H1 (cell line): Measurements from ENCODE around the gene SGPP2. TPM values are rescaled to one million over a fixed set of nuclear protein-coding genes. Genes with fewer than 3 reads are reported as not detected.

Experiments
- CTCF ChIA-PET: fragments of 300-600 bp; sonication (Branson Sonifier 250); formaldehyde crosslinking; loops from one replicate; lab custom pipeline; 2021; ENCODE audit not compliant: partially characterized antibody; lab: Charles Lee
- POLR2A ChIA-PET: fragments of 300-600 bp; sonication (Branson Sonifier 250); formaldehyde crosslinking; loops from one replicate; lab custom pipeline; 2021; ENCODE audit warnings: inconsistent platforms; ENCODE audit not compliant: partially characterized antibody; lab: Charles Lee
- DNase-seq, 2 experiments: peaks; one replicate each; pipeline versions ENCODE4 v3.0.0 to v3.0.0-alpha.2; 2010 to 2022; ENCODE audit warnings: low spot score in 2 of 2, low read depth in 1 of 2, mixed read lengths in 1 of 2
- FAIRE-seq: peaks from 2 replicates; lab custom pipeline; 2011; peaks lifted over from hg19 to GRCh38; lab: Jason Lieb, UNC
- H2AFZ ChIP-seq: 2 replicates; pipeline ENCODE4 v1.8.1; 2012; ENCODE audit warnings: low read length, inconsistent platforms
- H2AK5ac ChIP-seq: 2 replicates; pipeline ENCODE4 v1.6.1; 2013; ENCODE audit warnings: low read depth, low read length
- H2BK120ac ChIP-seq: replicated peaks from 2 replicates; pipeline ENCODE3; 2013; ENCODE audit warnings: low read depth, low read length, inconsistent platforms
- H2BK12ac ChIP-seq: 2 replicates; pipeline ENCODE4 v1.6.1; 2013; ENCODE audit warnings: low read depth, low read length
- H2BK15ac ChIP-seq: 2 replicates; pipeline ENCODE4 v1.6.1; 2013; ENCODE audit warnings: low read length
- H2BK20ac ChIP-seq: 2 replicates; pipeline ENCODE4 v1.6.1; 2013; ENCODE audit warnings: low read length
- H2BK5ac ChIP-seq: 2 replicates; pipeline ENCODE4 v1.6.1; 2013; ENCODE audit warnings: low read depth, low read length
- H3K14ac ChIP-seq: 2 replicates; pipeline ENCODE4 v1.6.1; 2013; ENCODE audit warnings: inconsistent platforms; ENCODE audit not compliant: insufficient read length
- H3K18ac ChIP-seq: 2 replicates; pipeline ENCODE4 v1.6.1; 2013; ENCODE audit warnings: low read length; ENCODE audit errors: extremely low read depth
- H3K23ac ChIP-seq: 2 replicates; pipeline ENCODE4 v1.6.1; 2013; ENCODE audit warnings: inconsistent platforms; ENCODE audit not compliant: insufficient read length
- H3K23me2 ChIP-seq: 2 replicates; pipeline ENCODE4 v1.6.1; 2013; ENCODE audit warnings: low read depth, low read length
- H3K27ac ChIP-seq: 2 replicates; pipeline ENCODE4 v1.6.1; 2011; ENCODE audit warnings: low read depth, low read length, inconsistent platforms
- H3K27me3 ChIP-seq, 4 experiments: replicated peaks in 1 of 4; 1 replicate in 1 of 4; 2 replicates in 3 of 4; pipeline versions ENCODE4 v1.6.1 to v1.8.1; 2011 to 2013; ENCODE audit warnings: low read length in 3 of 4, mild to moderate bottlenecking in 3 of 4, inconsistent platforms in 2 of 4, mixed read lengths in 2 of 4, moderate library complexity in 1 of 4; ENCODE audit not compliant: control insufficient read depth in 3 of 4, insufficient read depth in 3 of 4; ENCODE audit errors: extremely low read depth in 1 of 4
- H3K36me3 ChIP-seq, 4 experiments: 2 replicates each; pipeline versions ENCODE4 v1.6.1 to v1.8.1; 2011 to 2013; ENCODE audit warnings: mild to moderate bottlenecking in 4 of 4, low read length in 3 of 4, moderate library complexity in 2 of 4, control low read depth in 1 of 4, inconsistent platforms in 1 of 4; ENCODE audit not compliant: insufficient read depth in 4 of 4, control insufficient read depth in 2 of 4
- H3K4ac ChIP-seq: replicated peaks from 2 replicates; pipeline ENCODE3; 2013; ENCODE audit warnings: low read length, low read depth, mixed read lengths, inconsistent platforms; ENCODE audit not compliant: insufficient read length
- H3K4me1 ChIP-seq, 4 experiments: replicated peaks in 1 of 4; 1 replicate in 1 of 4; 2 replicates in 3 of 4; pipeline versions ENCODE4 v1.6.1 to v1.8.1; 2011 to 2013; ENCODE audit warnings: low read length in 3 of 4, inconsistent platforms in 2 of 4, mixed read lengths in 1 of 4; ENCODE audit not compliant: insufficient read depth in 4 of 4, control insufficient read depth in 3 of 4
- H3K4me2 ChIP-seq, 2 experiments: 2 replicates each; pipeline versions ENCODE4 v1.6.1 to v1.8.1; 2011 to 2013; ENCODE audit warnings: low read depth in 2 of 2, low read length in 2 of 2, control low read depth in 1 of 2, inconsistent platforms in 1 of 2, mild to moderate bottlenecking in 1 of 2; ENCODE audit not compliant: insufficient read depth in 1 of 2
- H3K4me3 ChIP-seq, 4 experiments: fragments of 200-600, 300-600 bp in 1 of 4; sonication (generic), shearing (Covaris generic), sonication (Bioruptor Twin) in 1 of 4; 2 replicates each; pipeline versions ENCODE4 v1.5.1 to v1.8.1; 2011 to 2016; ENCODE audit warnings: low read length in 4 of 4, low read depth in 3 of 4, control low read depth in 2 of 4, inconsistent platforms in 2 of 4, mild to moderate bottlenecking in 2 of 4, mixed read lengths in 1 of 4, moderate library complexity in 1 of 4; ENCODE audit not compliant: insufficient read depth in 2 of 4; ENCODE audit errors: extremely low read depth in 1 of 4
- H3K56ac ChIP-seq: replicated peaks from 2 replicates; pipeline ENCODE3; 2013; ENCODE audit warnings: low read depth, mild to moderate bottlenecking, mixed read lengths, low read length, inconsistent platforms; ENCODE audit not compliant: insufficient read length
- H3K79me1 ChIP-seq: 2 replicates; pipeline ENCODE4 v1.6.1; 2013; ENCODE audit warnings: low read depth, low read length, control low read depth
- H3K79me2 ChIP-seq, 2 experiments: 2 replicates each; pipeline versions ENCODE4 v1.6.1 to v1.8.1; 2012 to 2013; ENCODE audit warnings: low read length in 2 of 2, mild to moderate bottlenecking in 2 of 2, inconsistent platforms in 1 of 2; ENCODE audit not compliant: insufficient read depth in 2 of 2, control insufficient read depth in 1 of 2
- H3K9ac ChIP-seq, 4 experiments: replicated peaks in 1 of 4; 1 replicate in 1 of 4; 2 replicates in 3 of 4; pipeline versions ENCODE4 v1.6.1 to v1.8.1; 2011 to 2013; ENCODE audit warnings: low read depth in 3 of 4, low read length in 3 of 4, control low read depth in 2 of 4, mild to moderate bottlenecking in 2 of 4, moderate library complexity in 2 of 4, inconsistent platforms in 1 of 4; ENCODE audit errors: extremely low read depth in 1 of 4
- H3K9me3 ChIP-seq, 2 experiments: 2 replicates each; pipeline versions ENCODE4 v1.6.1 to v1.8.1; 2012 to 2013; ENCODE audit warnings: mild to moderate bottlenecking in 2 of 2, moderate library complexity in 2 of 2, control low read depth in 1 of 2, inconsistent platforms in 1 of 2, low read depth in 1 of 2, low read length in 1 of 2, mixed read lengths in 1 of 2; ENCODE audit not compliant: insufficient read depth in 2 of 2
- H4K20me1 ChIP-seq, 2 experiments: replicated peaks in 1 of 2; 2 replicates each; pipeline versions ENCODE3 to v1.8.1; 2011 to 2013; ENCODE audit warnings: inconsistent platforms in 2 of 2, low read length in 2 of 2, mild to moderate bottlenecking in 1 of 2; ENCODE audit not compliant: insufficient read depth in 2 of 2, control insufficient read depth in 1 of 2
- H4K5ac ChIP-seq: 2 replicates; pipeline ENCODE4 v1.6.1; 2013; ENCODE audit warnings: low read length, low read depth, mixed read lengths, inconsistent platforms; ENCODE audit not compliant: insufficient read length
- H4K8ac ChIP-seq: 2 replicates; pipeline ENCODE4 v1.8.0; 2013; ENCODE audit warnings: mild to moderate bottlenecking, moderate library complexity, low read length, inconsistent platforms; ENCODE audit not compliant: insufficient read depth; ENCODE audit errors: extremely low read depth
- H4K91ac ChIP-seq: replicated peaks from 2 replicates; pipeline ENCODE3; 2013; ENCODE audit warnings: low read length, mixed read lengths, inconsistent platforms; ENCODE audit not compliant: insufficient read length
- GTF2F1 ChIP-seq: IDR thresholded peaks from 2 replicates; pipeline ENCODE4 v1.6.1; 2012; ENCODE audit warnings: low read depth, low read length, improper control_type of control experiment, borderline replicate concordance
- KDM1A ChIP-seq: fragments of 200-600, 300-600 bp; sonication (generic); IDR thresholded peaks from 2 replicates; pipeline ENCODE4 v1.7.1; 2016; ENCODE audit warnings: mild to moderate bottlenecking, low read length, borderline replicate concordance
- NANOG ChIP-seq: IDR thresholded peaks from 2 replicates; pipeline ENCODE4 v1.6.1; 2011; ENCODE audit warnings: low read length, low read depth, mild to moderate bottlenecking, inconsistent platforms; ENCODE audit not compliant: insufficient read depth, poor library complexity, severe bottlenecking
- WGBS, 2 experiments: shearing (Covaris generic) in 1 of 2; methylation state at CpG; one replicate each; pipeline versions ENCODE4 v1.1.6 to v1.1.7; 2013 to 2015; ENCODE audit warnings: low lambda C conversion rate in 2 of 2, mixed read lengths in 2 of 2, inconsistent platforms in 1 of 2, low coverage in 1 of 2, missing lambda C conversion rate in 1 of 2; ENCODE audit not compliant: insufficient replicate concordance in 2 of 2, insufficient coverage in 1 of 2, insufficient read length in 1 of 2; ENCODE audit errors: extremely low coverage in 1 of 2, missing lambda C conversion rate in 1 of 2; 5-methylcytosine and 5-hydroxymethylcytosine counted together
- polyA plus RNA-seq, 7 experiments: library from polyadenylated mRNA; depleted of rRNA in 3 of 7; stranded (reverse) in 5 of 7; unstranded in 2 of 7; fragments of >200 nt in 5 of 7; fragments of 200-250 nt in 2 of 7; gene quantifications; 1 replicate in 5 of 7; 2 replicates in 1 of 7; 4 replicates in 1 of 7; pipeline versions ENCODE4 v1.2.1 to v1.2.3, GENCODE V29; 2011 to 2013; ENCODE audit warnings: missing spikeins in 2 of 7, mixed read lengths in 2 of 7
- total RNA-seq: library from RNA; stranded (reverse); fragmentation: NEBNext Ultra II Directional; extraction: Animal tissue kit (Norgen Biotek cat#: 25700); gene quantifications from 2 replicates; pipeline ENCODE4 v1.2.1, GENCODE V29; 2021
- TF ChIP-seq, protein P1 (sequence below): IDR thresholded peaks from 2 replicates; pipeline ENCODE4 v1.6.1; 2012; ENCODE audit warnings: inconsistent platforms

SGPP2 gene
- total and polyA plus RNA-seq, 2 of the 8 experiments (the other 6 are each of a cell fraction or from before 2014, with no cell fraction given) = 0.29 TPM; not detected in 1

DNA sequence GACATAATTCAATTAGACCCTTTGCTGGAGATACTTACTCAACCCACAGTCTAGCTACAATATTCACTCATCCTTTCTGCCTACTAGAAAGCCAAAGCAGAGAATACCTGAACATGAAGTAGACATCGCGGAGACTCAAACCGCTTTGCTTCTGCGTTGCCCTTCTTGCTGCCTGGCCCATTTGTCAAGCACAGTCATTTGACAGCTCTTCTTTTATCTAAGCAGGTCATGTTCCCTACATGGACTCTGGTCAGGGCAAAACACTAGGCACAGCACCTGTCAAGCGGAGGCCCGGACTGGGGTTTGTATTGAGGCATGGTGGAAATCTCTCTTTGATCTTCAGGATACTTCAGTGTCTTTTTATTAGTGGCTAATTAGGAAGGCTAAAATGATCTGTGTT is 141.9 kb downstream of the SGPP2 start:
- Histone ChIP-seq H2BK5ac (no peak overlapping the region), H2BK12ac (no peak overlapping the region), H2AFZ (no peak overlapping the region), H3K4me1 (no peaks in the 10 kb centered on the region), H3K9me3 (no peaks in the 10 kb centered on the region), H3K23ac (no peak overlapping the region), H3K79me1 (no peaks in the 10 kb centered on the region), H3K4ac (no peak overlapping the region), H3K36me3 (peaks cover 0 to 8% (median 3%) of the 10 kb centered on the region in 4 experiments; a peak in 4 of 8 replicates), H2AK5ac (no peak overlapping the region), H3K27ac (no peak overlapping the region)
- no peak for FAIRE-seq
- DNase-seq = no peak
- TF ChIP-seq NANOG = no peak
- TF ChIP-seq, protein P1, sequence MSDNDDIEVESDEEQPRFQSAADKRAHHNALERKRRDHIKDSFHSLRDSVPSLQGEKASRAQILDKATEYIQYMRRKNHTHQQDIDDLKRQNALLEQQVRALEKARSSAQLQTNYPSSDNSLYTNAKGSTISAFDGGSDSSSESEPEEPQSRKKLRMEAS = no peak
- no peak for TF ChIP-seq KDM1A
- no peak for TF ChIP-seq GTF2F1
- TF ChIP-seq, all 59 proteins: peak for 0
- Histone ChIP-seq H3K4me2 (no peak overlapping the region), H3K23me2 (no peaks in the 10 kb centered on the region), H4K91ac (no peak overlapping the region), H2BK120ac (no peak overlapping the region), H3K27me3 (no peaks in the 10 kb centered on the region), H3K79me2 (no peaks in the 10 kb centered on the region), H4K8ac (no peak overlapping the region), H4K20me1 (peaks cover 0 to 4% of the 10 kb centered on the region in 2 experiments), H2BK20ac (no peak overlapping the region), H3K18ac (no peak overlapping the region), H3K9ac (no peak overlapping the region), H2BK15ac (no peak overlapping the region), H4K5ac (no peak overlapping the region), H3K56ac (no peak overlapping the region), H3K14ac (no peak overlapping the region), H3K4me3 (no peak overlapping the region)
- CTCF ChIA-PET = interaction anchor here (0.9 to 1.3 kb wide), 4 partner anchors 167 to 540 kb away, joined by 3 read pairs; no protein-coding TSS in a partner anchor
- WGBS, 2 experiments = 89% methylated on average over 6 of the region's 6 CpGs; no CpG with 5 or more reads in 1 of the 2 experiments
- POLR2A ChIA-PET = no interaction called here
